OCI-LY1 (cell line): ENCODE measurements around the gene AMHR2.
"Not testable (repeated sequence)": the region's sequence is repeated elsewhere in the genome, so short reads cannot be mapped to it uniquely, and the experiment has no call there.

Experiments used
- H2AFZ ChIP-seq: fragments of 200-600 bp; sonication (generic), shearing (Covaris generic); 2 replicates; pipeline ENCODE4 v1.6.0; 2014; ENCODE audit warnings: antibody characterized with exemption, mild to moderate bottlenecking, low read length
- H3F3A ChIP-seq: fragments of 200-600 bp; sonication (generic), shearing (Covaris generic); 2 replicates; pipeline ENCODE4 v1.6.0; 2014; ENCODE audit warnings: mild to moderate bottlenecking, antibody characterized with exemption, low read length, moderate library complexity; ENCODE audit not compliant: insufficient read depth
- H3K27ac ChIP-seq: fragments of 200-600 bp; sonication (generic); 2 replicates; pipeline ENCODE4 v1.5.1; 2014; ENCODE audit warnings: low read length, mixed run types, mild to moderate bottlenecking, low read depth; ENCODE audit not compliant: poor library complexity, severe bottlenecking
- H3K27me3 ChIP-seq: fragments of 200-600 bp; sonication (generic); 2 replicates; pipeline ENCODE4 v1.6.0; 2014; ENCODE audit warnings: antibody characterized with exemption, mild to moderate bottlenecking, low read length, moderate library complexity; ENCODE audit not compliant: insufficient read depth
- H3K36me3 ChIP-seq: fragments of 200-600 bp; sonication (generic); 2 replicates; pipeline ENCODE4 v1.6.1; 2014; ENCODE audit warnings: mild to moderate bottlenecking, antibody characterized with exemption, low read length, moderate library complexity, mixed read lengths; ENCODE audit not compliant: insufficient read depth
- H3K4me1 ChIP-seq: fragments of 200-600 bp; sonication (generic); 2 replicates; pipeline ENCODE4 v1.5.1; 2014; ENCODE audit warnings: mild to moderate bottlenecking, low read length, moderate library complexity; ENCODE audit not compliant: insufficient read depth, severe bottlenecking
- H3K4me2 ChIP-seq: fragments of 200-600 bp; sonication (generic), shearing (Covaris generic); 2 replicates; pipeline ENCODE4 v1.6.1; 2014; ENCODE audit warnings: low read length
- H3K4me3 ChIP-seq: fragments of 200-600 bp; sonication (generic); 2 replicates; pipeline ENCODE4 v1.5.1; 2014; ENCODE audit warnings: low read length, low read depth, mild to moderate bottlenecking, mixed read lengths; ENCODE audit not compliant: poor library complexity, severe bottlenecking
- H3K79me2 ChIP-seq: fragments of 200-600 bp; shearing (Covaris generic); 2 replicates; pipeline ENCODE4 v1.6.1; 2016; ENCODE audit warnings: mixed run types, low read length, mixed read lengths; ENCODE audit not compliant: insufficient read depth
- H3K9ac ChIP-seq: fragments of 200-600 bp; sonication (generic), shearing (Covaris generic); 2 replicates; pipeline ENCODE4 v1.6.1; 2014; ENCODE audit warnings: mild to moderate bottlenecking, low read length, mixed read lengths
- H3K9me2 ChIP-seq: fragments of 200-600 bp; sonication (generic), shearing (Covaris generic); 2 replicates; pipeline ENCODE4 v1.6.1; 2014; ENCODE audit warnings: low read depth, mild to moderate bottlenecking, low read length, mixed read lengths
- H3K9me3 ChIP-seq: fragments of 200-600 bp; shearing (Covaris generic); 2 replicates; pipeline ENCODE4 v1.6.1; 2014; ENCODE audit warnings: low read length, mixed read lengths
- H4K20me1 ChIP-seq: fragments of 200-600 bp; sonication (generic), shearing (Covaris generic); 2 replicates; pipeline ENCODE4 v1.6.0; 2016; ENCODE audit warnings: mild to moderate bottlenecking, low read length; ENCODE audit not compliant: insufficient read depth
- EZH2 ChIP-seq: fragments of 200-600 bp; sonication (generic), shearing (Covaris generic); IDR thresholded peaks from 2 replicates; pipeline ENCODE4 v1.8.0; 2017; ENCODE audit warnings: borderline replicate concordance, mixed run types, mild to moderate bottlenecking, antibody characterized with exemption, low read length, moderate library complexity, mixed read lengths
- TF ChIP-seq, protein P1 (sequence below): fragments of 200-600 bp; sonication (generic), shearing (Covaris generic); IDR thresholded peaks from 2 replicates; pipeline ENCODE4 v1.5.1; 2017; ENCODE audit warnings: mild to moderate bottlenecking, antibody characterized with exemption, low read length, moderate library complexity, mixed read lengths

AMHR2 gene

DNA sequence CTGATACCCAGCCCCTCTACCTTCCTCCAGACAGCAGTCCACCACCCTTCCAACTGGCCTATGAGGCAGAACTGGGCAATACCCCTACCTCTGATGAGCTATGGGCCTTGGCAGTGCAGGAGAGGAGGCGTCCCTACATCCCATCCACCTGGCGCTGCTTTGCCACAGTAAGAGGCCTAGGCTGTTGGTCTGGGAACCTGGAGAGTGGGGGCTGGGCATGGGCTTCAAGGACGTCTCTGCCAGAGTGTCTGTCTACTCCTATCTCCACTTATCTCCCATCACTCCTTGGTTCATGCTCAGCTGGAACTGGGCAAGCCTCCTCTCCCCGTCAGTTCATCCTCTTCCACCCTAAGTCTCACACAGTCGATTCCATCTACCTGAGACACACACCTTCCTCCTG, 6.5 kb downstream of the AMHR2 start:
- H3K9me3 ChIP-seq: no peaks in the 10 kb centered on the region
- TF ChIP-seq, protein P1, sequence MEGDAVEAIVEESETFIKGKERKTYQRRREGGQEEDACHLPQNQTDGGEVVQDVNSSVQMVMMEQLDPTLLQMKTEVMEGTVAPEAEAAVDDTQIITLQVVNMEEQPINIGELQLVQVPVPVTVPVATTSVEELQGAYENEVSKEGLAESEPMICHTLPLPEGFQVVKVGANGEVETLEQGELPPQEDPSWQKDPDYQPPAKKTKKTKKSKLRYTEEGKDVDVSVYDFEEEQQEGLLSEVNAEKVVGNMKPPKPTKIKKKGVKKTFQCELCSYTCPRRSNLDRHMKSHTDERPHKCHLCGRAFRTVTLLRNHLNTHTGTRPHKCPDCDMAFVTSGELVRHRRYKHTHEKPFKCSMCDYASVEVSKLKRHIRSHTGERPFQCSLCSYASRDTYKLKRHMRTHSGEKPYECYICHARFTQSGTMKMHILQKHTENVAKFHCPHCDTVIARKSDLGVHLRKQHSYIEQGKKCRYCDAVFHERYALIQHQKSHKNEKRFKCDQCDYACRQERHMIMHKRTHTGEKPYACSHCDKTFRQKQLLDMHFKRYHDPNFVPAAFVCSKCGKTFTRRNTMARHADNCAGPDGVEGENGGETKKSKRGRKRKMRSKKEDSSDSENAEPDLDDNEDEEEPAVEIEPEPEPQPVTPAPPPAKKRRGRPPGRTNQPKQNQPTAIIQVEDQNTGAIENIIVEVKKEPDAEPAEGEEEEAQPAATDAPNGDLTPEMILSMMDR: no peak
- TF ChIP-seq EZH2: no peak
- H3K4me2 ChIP-seq: no peak overlapping the region
- no peaks in the 10 kb centered on the region for H3F3A ChIP-seq
- no peaks in the 10 kb centered on the region for H4K20me1 ChIP-seq
- no peaks in the 10 kb centered on the region for H3K9me2 ChIP-seq
- no peak overlapping the region for H2AFZ ChIP-seq
- no peak overlapping the region for H3K4me3 ChIP-seq
- no peaks in the 10 kb centered on the region for H3K27me3 ChIP-seq
- H3K27ac ChIP-seq: no peak overlapping the region
- H3K9ac ChIP-seq: no peak overlapping the region
- H3K4me1 ChIP-seq: no peaks in the 10 kb centered on the region
- H3K36me3 ChIP-seq: no peaks in the 10 kb centered on the region; the same call in 1 of the 2 replicates
- no peaks in the 10 kb centered on the region for H3K79me2 ChIP-seq

DNA sequence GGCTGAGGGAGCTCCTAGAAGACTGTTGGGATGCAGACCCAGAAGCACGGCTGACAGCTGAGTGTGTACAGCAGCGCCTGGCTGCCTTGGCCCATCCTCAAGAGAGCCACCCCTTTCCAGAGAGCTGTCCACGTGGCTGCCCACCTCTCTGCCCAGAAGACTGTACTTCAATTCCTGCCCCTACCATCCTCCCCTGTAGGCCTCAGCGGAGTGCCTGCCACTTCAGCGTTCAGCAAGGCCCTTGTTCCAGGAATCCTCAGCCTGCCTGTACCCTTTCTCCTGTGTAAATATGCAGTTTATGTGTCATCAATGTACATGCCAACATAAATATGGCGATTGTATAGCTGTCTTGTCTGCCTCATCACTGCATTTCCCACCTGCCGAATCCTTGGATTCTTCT, 7.5 kb downstream of the AMHR2 start:
- H3K79me2 ChIP-seq: no peaks in the 10 kb centered on the region
- H3K27ac ChIP-seq: no peak overlapping the region
- no peak overlapping the region for H3K9ac ChIP-seq
- no peak overlapping the region for H2AFZ ChIP-seq
- no peak for TF ChIP-seq EZH2
- TF ChIP-seq, protein P1: no peak
- no peak overlapping the region for H3K4me2 ChIP-seq
- no peaks in the 10 kb centered on the region for H3F3A ChIP-seq
- no peaks in the 10 kb centered on the region for H3K9me3 ChIP-seq
- H3K27me3 ChIP-seq: no peaks in the 10 kb centered on the region
- H4K20me1 ChIP-seq: no peaks in the 10 kb centered on the region
- H3K36me3 ChIP-seq: no peaks in the 10 kb centered on the region; the same call in 1 of the 2 replicates
- no peak overlapping the region for H3K4me3 ChIP-seq
- no peaks in the 10 kb centered on the region for H3K9me2 ChIP-seq
- no peaks in the 10 kb centered on the region for H3K4me1 ChIP-seq

DNA sequence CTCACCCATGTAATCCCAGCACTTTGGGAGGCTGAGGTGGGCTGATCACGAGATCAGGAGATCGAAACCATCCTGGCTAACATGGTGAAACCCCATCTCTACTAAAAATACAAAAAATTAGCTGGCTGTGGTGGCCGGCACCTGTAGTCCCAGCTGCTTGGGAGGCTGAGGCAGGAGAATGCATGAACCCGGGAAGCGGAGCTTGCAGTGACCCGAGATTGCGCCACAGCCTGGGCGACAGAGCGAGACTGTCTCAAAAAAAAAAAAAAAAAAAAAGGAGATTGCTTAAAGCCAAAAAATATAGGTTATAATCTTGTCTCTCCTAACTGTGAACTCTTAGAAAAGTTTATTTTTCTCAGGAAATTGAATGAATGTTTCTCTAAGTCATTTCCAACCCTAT, 11.7 kb downstream of the AMHR2 start:
- H3K9me2 ChIP-seq, H3K36me3 ChIP-seq, H3F3A ChIP-seq, H3K9ac ChIP-seq, H3K4me1 ChIP-seq, H3K27ac ChIP-seq, H4K20me1 ChIP-seq, H3K4me3 ChIP-seq, H2AFZ ChIP-seq, H3K27me3 ChIP-seq, H3K4me2 ChIP-seq, H3K79me2 ChIP-seq, H3K9me3 ChIP-seq: not testable (repeated sequence)

DNA sequence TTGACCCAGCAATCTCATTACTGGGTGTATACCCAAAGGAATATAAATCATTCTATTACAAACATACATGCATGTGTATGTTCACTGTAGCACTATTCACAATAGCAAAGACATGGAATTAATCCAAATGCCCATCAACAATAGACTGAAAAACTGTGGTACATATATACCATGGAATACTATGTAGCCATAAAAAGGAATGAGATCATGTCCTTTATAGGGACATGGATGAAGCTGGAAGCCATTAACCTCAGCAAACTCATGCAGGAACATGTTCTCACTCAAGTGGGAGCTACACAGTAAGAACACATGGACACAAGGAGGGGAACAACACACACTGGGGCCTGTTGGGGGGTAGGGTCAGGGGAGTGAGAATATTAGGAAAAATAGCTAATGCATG, 15.9 kb downstream of the AMHR2 start:
- H3K9ac ChIP-seq, H3K4me3 ChIP-seq, H3K9me3 ChIP-seq, H3K27ac ChIP-seq, H4K20me1 ChIP-seq, H3F3A ChIP-seq, H2AFZ ChIP-seq, H3K9me2 ChIP-seq, H3K4me2 ChIP-seq, H3K27me3 ChIP-seq: not testable (repeated sequence)
- H3K79me2 ChIP-seq: peaks cover 14% of the 10 kb centered on the region
- H3K4me1 ChIP-seq: peaks cover 26% of the 10 kb centered on the region
- peaks cover 17% of the 10 kb centered on the region for H3K36me3 ChIP-seq
